NCI-H524 treated with DMSO at 0.1 percent for 48 hours (cell line): ENCODE results near the gene NGLY1.

ENCODE experiments used
- DNase-seq: peaks from one replicate; lab custom pipeline; 2025; lab: John Stamatoyannopoulos, UW

NGLY1 gene

GRCh38 chr3:25708036-25708435, 75.2 kb downstream of the NGLY1 start:
- no peak for DNase-seq

- DNase-seq: no peak
Measured at GRCh38 chr3:25707268-25707926, 75.8 kb downstream of the NGLY1 start.

DNA sequence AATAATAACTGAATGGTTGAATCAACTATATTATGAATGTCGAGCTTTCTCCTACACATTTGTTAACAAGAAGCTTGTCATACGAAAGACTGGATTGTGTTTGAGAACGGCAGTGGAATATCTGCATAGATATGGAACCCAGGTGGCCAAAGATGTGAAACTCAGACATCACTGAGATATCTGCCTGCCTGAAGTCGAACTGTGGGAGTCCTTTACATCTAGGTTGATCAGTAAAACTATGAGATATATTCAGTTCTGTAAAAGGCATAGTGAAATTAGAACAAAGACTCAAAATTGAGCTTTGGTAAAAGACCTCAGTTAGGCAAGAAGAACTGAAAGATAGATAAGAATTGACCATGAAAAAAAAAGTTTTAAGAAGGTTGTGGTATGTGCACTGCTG, 77.0 kb downstream of the NGLY1 start:
- no peak for DNase-seq

DNA sequence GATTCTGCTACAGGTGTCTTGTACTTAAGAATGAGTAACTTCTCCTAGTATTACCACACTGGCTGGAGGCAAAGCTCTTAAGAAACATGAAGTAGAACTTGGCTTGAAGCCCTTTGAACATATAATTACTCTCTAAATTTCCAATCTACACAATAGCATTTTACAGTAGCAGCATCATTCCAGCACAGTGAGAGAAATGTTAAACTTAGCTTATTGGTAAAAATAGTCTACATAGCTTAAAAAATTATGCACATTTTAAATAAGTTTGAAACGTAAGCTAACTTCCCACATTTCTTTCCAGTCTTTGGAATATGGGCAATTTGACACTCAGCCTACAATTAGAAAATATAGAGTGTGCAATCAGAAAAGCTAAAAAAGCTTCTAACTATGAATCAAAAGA, 85.7 kb downstream of the NGLY1 start:
- no peak for DNase-seq

DNA sequence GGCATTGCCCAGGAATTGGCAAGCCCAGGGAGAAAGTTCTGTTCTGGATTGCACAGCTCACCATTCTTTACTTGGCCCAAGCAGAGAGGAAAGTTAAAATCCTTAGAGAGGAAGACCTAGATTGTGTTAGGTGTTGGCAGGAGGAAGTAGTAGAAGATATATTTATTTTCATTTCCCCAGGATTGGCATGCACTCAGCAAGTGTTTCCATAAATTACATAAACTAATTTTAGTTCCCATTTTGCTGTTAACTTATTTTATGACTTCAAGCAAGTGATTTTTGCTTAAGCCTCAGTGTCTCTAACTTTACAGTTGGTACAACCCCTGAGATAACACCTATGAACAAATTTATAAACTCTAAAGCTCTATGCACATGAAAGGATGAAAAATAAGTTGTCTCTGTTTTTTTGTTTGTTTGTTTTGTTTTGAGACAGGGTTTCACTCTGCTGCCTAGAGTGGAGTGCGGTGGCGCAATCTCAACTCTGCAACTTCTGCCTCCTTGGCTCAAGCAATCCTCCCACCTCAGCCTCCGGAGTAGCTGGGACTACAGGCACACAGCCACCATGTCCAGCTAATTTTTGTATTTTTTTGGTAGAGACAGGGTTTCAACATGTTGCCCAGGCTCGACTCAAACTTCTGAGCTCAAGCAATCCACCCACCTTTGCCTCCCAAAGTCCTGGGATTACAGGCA, 87.4 kb downstream of the NGLY1 start:
- DNase-seq: no peak

DNA sequence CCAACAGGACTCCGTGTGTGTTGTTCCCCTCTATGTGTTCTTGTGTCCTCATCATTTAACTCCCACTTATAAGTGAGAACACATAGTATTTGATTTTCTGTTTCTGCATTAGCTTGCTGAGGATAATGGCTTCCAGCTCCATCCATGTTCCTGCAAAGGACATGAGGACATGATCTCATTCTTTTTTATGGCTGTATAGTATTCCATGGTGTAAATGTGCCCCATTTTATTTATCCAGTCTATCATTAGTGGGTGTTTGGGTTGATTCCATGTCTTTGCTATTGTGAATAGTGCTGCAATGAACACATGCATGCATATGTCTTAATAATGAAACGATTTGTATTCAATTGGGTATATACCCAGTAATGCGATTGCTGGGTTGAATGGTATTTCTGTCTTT, 90.0 kb downstream of the NGLY1 start:
- DNase-seq: no peak

DNA sequence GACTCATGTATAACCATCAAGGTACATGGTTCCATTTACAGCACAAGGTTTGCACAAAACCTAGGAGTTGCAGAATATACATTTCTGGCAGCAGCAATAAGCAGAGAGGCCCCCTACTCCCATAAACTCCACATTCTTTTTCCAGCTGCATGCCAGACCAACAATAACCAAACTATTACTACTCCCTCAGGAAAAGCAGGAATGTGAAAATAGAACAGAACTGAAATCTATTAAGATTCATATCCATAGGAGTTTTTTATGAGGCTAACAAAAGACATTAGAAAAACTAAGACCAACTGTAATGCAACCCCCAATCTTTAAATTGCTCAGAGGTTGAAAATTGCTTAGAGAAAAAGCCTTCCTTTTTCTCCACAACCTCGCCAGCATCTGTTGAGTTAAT, 90.9 kb downstream of the NGLY1 start:
- no peak for DNase-seq

DNA sequence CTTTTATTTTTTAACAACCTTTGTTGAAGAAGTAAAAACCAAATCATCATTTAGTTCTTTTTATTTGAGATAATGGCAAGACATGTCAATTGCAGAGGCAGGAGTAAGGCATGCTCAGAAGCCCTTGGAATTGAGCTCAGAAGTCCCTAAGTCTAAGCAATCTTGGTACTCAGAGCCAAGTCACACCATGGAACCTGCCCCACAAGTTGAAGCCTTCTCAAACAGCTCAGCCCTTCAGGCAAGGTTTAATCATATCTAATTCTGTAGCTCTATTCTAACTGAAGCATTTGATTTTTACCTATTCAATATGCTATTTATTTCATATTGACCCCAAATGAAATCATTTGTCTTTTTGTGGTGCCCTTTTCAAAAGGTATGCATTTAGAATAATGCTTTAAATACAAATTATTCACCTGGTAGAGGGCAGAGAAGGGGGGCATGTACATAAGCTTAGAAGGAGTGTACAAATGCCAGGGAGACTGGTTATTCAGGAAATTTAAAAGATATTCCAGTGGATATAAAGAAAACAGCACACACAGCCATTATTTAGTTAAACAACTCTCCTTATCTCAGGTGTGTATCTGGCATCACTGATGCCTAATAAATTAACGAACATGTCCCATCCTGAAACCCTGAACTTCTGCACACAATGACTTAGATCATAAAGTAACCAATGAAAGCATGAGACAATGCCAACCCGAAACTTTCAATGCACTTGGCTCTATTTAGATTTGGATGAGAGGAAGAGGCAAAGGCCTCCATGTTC, 92.3 kb downstream of the NGLY1 start:
- DNase-seq: no peak

- no peak for DNase-seq
Measured at GRCh38 chr3:25689226-25689625, 94.0 kb downstream of the NGLY1 start.

GRCh38 chr3:25687742-25688141, 95.5 kb downstream of the NGLY1 start:
- no peak for DNase-seq

DNA sequence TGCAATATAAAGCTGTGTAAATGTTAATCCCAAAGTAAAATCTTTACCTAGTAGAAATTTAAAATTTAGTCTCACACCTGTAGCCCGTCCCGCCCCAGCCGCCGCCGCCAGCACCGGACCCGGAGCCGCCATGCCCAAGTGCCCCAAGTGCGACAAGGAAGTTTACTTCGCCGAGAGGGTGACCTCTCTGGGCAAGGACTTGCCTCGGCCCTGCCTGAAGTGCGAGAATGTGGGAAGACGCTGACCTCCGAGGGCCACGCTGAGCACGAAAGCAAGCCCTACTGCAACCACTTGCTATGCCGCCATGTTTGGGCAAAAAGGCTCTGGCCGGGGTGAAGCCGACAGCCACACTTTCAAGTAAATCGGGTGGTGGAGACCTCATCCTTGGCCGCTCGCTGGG, 96.5 kb downstream of the NGLY1 start:
- no peak for DNase-seq

- DNase-seq: no peak
Measured at GRCh38 chr3:25683882-25684281, 99.4 kb downstream of the NGLY1 start.

- no peak for DNase-seq
Measured at GRCh38 chr3:25683410-25683809, 99.8 kb downstream of the NGLY1 start.

GRCh38 chr3:25679642-25680302, 103.5 kb downstream of the NGLY1 start:
- no peak for DNase-seq

GRCh38 chr3:25679166-25679565, 104.1 kb downstream of the NGLY1 start:
- no peak for DNase-seq

- no peak for DNase-seq
Measured at GRCh38 chr3:25678581-25678980, 104.7 kb downstream of the NGLY1 start.

- no peak for DNase-seq
Measured at GRCh38 chr3:25677121-25677520, 106.1 kb downstream of the NGLY1 start.

GRCh38 chr3:25674670-25675069, 108.6 kb downstream of the NGLY1 start:
- DNase-seq: no peak

GRCh38 chr3:25673738-25674298, 109.4 kb downstream of the NGLY1 start:
- no peak for DNase-seq
